ENCODE measurements around the gene LAMA3.
"Not testable (repeated sequence)": the region's sequence is repeated elsewhere in the genome, so short reads cannot be mapped to it uniquely, and the experiment has no call there.

The LAMA3 gene

DNA sequence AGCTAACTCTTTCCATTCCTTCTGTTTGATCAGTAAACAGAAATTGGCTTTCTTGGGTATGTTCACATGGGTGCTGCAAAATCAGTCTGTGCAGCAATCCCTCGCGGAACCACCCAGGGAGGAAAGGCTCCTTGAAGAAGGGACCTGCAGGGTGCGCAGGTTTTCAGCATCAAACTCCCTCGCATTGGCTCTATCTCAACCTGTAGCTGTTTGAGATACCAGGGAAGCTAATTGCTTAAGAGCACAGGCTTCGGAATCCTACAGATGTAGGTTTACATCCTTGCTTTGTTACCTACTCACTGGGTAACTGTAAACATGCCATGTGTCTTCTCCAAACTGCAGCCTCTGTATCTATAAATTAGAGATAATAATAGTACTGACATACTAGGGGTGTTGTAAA, 43.2 kb downstream of the LAMA3 start:
- DNase-seq (ENCODE audit: low read depth): no peak

DNA sequence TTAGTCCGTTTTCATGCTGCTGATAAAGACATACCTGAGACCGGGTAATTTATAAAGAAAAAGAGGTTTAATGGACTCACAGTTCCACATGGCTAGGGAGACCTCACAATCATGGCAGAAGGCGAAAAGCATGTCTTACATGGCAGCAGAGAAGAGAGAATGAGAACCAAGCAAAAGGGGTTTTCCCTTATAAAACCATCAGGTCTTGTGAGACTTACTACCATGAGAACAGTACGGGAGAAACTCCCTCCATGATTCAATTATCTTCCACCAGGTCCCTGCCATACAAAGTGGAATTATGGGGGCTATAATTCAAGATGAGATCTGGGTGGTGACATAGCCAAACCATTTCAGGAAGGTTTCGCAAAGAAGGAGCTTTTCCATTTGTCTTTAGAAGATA, 44.0 kb downstream of the LAMA3 start:
- DNase-seq (ENCODE audit: low read depth): not testable (repeated sequence)

DNA sequence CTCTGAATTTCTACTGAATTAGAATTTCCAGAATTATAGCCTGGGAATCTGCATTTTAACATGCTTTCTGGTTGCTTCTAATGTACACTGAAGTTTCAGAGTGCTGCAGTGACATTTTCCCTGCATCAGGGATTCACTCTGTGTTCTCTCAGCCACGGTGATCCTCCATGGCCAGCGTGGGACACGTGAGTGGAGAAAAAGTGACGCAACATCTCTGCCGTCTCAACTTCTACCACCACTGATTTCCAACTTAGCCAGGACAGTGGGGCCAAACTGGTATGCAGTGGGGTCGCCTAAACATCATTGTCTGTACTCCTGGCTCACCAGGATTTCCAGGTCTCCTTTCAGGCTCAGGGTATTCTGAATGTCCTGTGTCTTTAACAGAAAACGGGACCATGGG, 44.6 kb downstream of the LAMA3 start:
- no peak for DNase-seq (ENCODE audit: low read depth)

DNA sequence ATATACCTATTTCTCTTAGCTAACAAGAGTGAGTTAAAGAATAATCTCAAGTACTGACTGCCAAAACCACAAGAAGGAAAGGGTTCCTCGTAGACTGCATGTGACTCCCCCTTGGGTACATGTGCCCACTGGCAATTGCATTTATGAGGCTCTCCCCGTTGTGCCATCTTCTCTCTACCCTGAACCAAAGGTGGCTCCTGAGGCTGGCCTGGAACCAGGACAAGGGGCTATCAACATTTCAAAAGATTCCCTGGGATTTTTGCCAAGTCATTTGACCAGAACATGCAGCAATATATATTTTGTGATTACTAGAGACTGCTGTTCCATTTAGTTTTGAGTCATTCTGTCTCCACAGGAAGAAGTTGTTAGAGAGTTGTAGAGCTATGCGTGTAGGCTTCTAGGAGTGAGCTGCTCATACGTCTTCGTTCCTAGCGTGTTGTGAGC, 45.8 kb downstream of the LAMA3 start:
- no peak for DNase-seq (ENCODE audit: low read depth)

DNA sequence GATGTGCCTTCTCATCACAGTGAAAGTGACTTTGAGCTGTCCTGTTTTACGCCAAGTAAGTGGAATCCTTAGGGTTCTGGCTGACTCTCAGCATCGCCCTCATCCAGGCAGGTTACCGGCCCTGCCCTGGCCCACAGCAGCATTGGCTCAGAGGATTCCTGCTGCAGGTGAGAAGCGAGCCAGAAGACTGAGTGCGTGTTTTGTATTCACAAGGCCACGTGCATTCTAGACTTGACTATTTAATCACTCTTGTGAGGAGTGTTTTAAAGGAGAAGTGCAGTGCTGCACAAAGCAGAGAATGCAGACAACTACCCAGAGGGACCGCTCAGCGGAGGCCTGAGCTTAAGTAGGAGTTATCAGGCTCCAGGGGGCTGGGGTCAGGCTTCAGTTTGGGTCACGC, 48.3 kb downstream of the LAMA3 start:
- DNase-seq (ENCODE audit: low read depth): no peak

DNA sequence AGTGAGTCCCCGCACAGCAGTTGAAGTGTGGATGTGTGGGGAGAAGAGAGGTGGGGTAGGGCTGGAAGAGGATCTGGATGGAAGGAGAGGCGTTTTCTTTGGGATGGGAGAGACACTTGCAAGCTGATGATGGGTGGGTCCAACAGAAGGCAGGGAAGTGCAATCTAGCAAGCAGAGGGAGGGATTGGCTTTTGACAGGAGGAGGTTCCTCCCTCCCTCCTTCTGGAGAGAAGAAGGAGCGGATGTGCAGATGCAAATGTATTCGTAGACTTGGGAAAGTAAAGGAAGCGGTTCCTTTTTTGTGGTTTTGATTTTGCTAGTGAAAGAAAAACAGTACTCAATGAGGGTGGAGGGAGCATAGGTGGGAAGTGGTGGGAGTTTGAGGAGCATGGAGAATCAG, 48.9 kb downstream of the LAMA3 start:
- DNase-seq (ENCODE audit: low read depth): no peak

DNA sequence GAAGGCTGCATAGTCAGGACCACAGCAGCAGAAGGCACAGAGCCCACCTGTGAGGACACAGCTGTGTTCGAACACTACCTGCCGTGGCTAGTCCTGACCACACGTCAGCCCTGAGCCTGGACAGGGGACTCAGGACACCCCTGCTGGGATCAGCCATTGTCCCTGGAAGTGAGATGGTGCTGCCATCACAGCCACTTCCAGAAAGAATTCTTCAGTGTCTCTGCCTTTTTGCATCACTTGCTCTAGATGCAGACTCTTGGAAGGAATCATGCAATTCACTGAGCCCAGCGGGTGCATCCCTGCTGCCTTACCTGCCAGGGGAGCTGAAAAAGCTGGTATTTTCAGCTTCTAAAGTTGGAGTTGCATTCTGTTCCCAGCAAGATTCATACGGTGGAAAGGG, 49.3 kb downstream of the LAMA3 start:
- no peak for DNase-seq (ENCODE audit: low read depth)

DNA sequence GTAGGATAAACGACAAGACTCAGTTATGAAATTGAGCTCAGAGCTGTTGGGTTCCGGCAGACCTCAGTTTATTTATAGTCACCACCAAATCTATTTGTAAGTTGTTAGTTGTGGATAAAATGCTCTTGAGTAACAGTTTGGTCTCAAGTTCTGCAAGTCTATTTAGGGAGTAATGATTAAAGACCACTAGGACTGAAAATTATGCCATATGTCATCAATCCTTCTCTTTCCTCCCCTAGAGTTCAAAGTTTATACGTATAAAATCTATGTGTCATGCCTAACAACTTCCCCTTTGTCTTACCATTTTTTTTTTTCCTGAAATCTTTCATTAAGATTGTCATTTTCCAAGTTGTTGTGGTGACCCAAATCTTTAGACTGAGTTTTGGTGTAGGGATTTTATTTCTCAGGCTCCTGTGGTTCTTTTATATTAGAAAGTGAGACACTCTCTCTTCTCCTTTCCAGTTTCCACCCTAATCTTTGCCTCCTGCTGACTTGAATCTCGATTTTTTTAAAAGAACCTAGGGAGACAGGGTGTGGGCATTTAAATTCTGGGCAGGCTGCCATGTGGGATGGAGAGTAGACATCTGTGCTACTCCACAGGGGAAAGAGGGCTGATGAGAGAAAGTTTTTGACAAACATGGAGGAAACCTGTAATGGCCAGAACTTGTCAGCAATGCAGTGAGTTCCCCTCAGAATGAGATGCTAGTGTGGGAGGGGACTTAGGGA, 51.0 kb downstream of the LAMA3 start:
- no peak for DNase-seq (ENCODE audit: low read depth)

DNA sequence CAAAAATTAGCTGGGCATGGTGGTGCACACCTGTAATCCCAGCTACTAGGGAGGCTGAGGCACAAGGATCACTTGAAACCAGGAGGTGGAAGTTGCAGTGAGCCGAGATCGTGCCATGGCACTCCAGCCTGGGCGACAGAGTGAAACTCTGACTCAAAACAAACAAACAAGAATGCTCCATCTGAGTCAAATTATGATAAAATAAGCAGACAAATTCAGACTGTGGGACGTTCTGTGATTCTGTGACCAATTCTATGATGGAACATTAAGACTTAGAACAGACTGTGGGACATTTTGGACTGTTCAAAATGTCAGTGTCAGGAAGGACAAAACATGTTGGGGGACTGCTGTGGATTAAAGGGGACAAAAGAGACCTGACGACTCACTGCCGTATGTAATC, 52.7 kb downstream of the LAMA3 start:
- not testable (repeated sequence) for DNase-seq (ENCODE audit: low read depth)

DNA sequence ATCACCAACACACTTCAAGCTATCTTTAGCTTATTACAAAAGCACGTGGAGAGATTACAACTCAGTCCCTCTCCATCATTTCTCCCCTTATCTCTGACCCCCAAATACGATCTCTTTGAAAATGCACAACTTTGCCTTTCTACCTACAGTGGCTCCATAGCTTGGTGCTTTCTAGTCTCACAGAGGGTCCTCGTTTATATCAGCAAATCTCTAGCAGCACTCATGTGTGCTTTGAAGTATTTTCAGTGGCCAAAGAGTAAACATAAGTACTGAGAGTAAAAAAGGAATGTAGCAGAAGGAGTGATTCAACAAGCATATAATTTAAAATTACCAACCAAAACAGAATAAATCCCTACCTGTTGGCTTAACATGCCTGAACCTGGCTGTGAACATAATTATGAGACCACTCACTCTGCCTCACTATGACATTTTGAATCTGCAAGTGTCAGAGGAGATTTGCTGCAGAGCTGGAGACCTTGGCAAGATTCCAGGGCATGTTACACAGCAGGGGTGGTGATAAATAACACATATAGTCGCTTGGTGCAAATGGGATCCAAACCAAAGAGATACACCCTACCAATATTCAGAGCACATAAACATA, 54.6 kb downstream of the LAMA3 start:
- no peak for DNase-seq (ENCODE audit: low read depth)

DNA sequence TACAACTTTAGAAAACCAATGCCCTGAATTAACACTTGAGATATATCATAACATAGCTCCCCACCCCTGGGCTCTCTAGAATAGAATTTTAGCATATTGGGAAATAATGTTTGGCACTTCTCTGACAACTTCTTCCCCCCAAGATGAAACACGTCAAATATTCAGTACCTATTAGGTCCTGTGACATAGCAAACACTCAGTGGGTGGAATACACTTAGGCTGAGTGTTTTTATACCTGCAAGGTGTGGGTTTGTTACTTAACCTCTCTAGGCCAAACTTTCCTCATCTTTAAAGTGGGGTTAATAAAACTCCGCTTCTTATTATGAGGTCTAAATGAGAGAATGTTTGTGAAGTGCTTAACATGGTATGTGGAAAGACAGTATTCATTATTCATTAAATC, 56.1 kb downstream of the LAMA3 start:
- no peak for DNase-seq (ENCODE audit: low read depth)

DNA sequence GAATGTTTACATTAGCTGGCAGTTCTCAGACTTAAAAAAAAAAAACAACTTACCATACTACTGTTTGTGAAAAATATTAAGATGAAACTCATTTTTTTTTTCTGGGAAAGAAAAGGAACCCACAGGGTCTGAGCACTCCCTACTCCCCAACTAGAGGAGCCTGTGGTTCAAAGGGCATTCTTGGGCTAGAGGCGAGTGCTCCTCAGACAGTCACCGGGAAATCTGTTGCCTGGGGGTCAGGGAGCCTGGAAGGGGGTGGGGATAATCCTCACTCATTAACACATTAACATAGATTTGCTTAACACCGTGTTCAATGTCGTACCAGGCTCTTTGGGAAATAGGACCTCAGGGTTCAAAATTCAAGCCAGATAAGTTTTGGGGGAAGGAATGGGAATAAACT, 57.6 kb downstream of the LAMA3 start:
- DNase-seq (ENCODE audit: low read depth): no peak

DNA sequence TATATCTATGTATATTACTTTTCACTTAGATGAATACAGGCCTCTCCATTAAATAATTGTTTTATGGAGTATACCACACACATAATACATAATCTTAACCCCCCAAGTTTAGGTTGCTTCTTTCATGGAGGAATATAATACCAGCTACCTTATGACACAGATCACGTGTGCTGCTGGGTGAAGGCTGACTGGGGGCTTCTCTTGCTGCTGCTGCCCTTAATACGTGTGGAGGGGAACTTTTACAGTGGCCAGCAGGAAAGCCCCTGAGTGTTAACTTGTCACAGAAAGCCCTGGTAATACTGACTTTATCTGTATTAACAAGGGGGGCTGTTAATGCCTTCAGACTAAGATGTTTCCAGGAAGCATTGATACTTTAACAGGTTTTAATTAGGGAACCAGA, 63.1 kb downstream of the LAMA3 start:
- DNase-seq (ENCODE audit: low read depth): no peak

DNA sequence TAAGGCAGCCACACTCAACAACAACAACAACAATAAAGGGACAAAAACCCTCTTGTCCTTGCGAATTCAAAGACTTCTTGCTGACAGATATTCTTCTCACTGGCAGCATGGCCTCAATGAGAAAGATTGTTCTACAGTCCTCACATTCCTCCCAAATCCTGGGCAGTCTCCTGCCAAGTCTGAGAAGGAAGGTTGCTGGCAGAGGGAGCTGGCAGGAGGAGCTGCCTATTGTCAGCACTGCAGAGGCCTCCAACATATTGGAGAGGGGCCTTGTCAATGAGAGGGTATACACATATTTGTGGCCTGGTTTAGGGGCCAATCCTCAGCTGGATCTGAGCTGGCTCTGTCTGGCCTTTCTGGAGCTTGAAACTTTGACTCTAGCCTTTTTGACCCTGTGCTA, 63.5 kb downstream of the LAMA3 start:
- DNase-seq (ENCODE audit: low read depth): no peak

DNA sequence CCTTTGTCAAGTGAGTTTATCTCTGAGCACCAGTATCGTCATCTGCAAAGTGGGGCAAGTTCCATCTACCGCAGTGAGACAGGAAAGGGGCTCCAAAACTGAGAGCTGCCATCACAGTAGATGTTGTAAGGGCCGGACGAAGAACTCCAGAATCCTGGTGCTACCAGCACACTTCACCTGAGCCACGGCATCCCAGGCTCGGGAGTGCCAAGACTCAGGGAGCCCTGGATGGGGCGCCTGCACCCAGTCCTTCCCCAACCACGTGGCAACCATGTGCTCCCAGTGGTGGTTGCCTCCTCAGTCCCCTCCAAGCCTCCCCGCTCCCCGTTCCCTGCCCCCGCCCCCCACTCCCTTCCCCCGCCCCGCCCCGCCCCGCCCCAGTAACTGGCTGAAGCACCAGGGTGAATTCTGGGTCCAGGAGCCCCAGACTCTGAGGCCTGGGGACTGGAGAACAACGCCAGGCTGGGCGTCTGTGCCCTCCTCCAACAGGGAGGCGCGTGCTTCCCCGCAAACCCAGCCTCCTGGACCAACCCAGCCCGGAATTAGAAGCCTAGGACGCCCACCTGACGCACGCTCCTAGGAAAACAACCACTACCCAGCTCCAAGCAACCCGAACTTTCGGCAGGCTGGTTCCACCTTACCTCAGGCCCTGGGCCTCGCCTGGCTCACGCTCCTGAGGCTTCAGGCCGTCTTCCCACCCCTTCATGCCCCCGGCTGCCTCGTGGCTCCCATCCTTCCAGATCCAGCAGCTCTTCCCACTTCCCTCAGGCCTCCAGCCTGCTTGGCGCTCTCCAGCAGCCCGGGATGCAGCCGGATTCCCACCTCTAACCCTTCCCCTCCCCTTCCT, 67.6 kb downstream of the LAMA3 start:
- no peak for DNase-seq (ENCODE audit: low read depth)

DNA sequence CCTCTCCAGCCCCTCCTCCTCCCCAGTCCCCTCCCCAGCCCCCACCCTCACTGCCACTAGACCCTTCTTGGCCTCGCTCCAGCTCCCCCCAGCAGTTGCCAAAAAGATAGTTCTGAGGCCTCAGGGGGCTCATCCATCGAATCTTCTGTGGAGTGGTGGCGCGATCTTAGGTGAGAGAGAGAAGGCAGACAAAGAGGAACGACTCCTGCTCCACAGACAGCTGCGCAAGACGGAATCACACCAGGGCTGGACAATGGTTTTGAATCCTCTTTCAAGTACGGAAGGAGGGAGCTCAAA, 68.1 kb downstream of the LAMA3 start:
- DNase-seq (ENCODE audit: low read depth): no peak

DNA sequence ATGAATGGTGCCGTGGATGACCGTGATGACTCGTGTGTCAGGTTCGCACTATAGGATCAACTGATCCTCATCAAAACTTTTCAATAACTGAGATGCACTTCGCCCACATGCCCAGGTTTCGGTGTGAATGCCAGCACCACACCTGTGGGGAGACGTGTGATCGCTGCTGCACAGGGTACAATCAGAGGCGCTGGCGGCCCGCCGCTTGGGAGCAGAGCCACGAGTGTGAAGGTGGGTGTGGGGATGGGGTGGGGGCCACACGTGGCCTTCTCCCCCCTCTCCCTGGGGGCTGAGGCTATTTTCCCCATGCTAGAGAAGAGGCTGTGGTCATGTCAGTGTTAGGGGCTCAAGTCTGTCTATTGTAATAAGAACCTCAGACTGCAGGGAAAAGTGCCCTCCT, 69.0 kb downstream of the LAMA3 start:
- no peak for DNase-seq (ENCODE audit: low read depth)

DNA sequence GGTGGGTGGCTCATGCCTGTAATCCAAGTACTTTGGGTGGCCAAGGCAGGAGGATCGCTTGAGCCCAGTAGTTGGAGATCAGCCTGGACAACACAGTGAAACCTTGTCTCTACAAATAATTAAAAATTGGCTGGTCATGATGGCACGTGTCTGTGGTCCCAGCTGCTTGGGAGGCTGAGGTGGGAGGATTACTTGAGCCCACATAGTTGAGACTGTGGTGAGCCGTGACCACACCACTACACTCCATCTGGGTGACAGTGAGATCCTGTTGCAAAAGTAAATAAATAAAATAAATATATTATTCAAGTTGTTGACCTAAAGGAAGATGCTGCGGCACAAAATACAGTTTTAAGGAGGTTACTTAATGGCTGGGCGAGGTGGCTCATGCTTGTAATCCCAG, 72.7 kb downstream of the LAMA3 start:
- DNase-seq (ENCODE audit: low read depth): no peak

DNA sequence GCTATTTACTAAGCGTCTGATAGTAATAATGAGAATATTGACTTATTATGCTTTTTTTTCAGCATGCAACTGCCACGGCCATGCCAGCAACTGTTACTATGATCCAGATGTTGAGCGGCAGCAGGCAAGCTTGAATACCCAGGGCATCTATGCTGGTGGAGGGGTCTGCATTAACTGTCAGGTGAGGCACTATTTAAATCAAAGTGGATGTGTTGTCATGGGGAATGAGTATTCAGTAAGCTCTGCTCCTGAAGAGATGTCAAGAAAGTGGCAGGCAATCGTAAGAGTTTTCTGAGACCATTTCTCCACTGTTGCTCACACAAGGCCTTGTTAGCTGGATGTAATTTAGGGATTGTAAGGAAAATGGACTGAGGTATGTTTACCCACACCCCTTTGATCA, 74.1 kb downstream of the LAMA3 start:
- DNase-seq (ENCODE audit: low read depth): no peak

DNA sequence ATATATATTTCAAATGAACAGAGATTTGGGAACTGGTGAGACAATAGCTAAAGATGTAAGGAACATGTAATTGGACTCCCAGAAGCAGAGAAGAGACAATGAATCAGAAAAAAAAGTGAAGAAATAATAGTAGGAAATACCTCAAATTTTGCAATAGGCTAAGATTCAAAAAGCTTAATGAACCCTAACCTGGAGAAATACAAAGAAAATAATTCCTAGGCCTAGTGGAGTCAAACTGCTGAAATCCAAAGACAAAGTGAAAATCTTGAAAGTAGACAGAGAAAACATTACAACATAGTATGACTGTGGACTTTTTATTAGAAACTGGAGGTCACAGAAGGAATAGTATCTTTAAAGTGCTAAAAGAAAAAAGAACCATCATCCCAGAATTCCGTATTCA, 76.7 kb downstream of the LAMA3 start:
- no peak for DNase-seq (ENCODE audit: low read depth)

DNA sequence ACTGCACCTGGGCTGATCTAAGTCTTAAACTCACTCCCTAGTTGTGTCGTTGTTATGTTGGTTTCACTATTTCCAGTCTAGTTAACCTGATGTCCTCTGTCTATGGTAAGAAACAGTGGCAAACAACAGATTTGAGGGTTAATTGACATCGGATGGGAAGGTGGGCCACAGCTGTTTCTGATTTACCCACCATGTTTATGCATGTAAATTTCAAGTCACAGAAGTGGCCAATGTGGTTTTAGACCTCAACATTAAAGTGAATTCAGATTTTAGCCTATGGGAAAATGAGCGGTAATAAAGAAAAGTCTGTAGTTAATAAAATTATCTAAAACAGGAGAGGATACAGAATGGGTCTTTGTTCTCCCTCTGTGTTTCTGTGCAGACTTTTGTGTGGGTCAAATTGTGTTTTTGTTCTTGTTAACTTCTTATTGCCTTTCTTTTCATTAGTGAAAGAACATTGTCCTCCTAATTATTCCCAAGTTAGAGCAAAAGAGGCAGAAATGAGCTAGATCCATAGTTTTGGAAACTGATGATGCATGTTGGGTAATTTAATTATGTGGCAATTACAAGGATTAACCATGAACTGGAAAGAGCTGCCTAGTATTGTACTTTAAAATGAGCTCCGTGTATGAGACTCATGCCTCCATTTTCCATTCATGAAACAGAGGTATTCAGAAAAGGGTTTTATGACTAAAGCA, 83.2 kb downstream of the LAMA3 start:
- no peak for DNase-seq (ENCODE audit: low read depth)

DNA sequence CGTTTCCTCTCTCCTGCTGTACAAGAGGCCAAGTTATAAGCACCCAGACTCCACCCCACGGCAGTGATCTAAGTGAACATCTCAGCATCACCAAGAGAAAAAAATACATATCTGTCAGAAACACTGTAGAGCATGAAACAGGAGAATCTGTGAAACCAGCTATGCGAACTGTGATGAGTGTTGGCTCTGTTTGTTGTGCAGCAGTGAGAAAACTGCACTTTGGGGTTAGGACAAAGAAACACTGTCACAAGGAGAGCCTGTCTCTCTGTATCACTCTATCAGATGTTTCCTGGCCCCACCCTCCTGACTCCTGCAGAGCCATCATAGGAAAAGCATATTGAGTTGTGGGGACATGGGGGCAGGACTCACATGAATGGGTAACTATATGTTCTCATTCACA, 87.1 kb downstream of the LAMA3 start:
- no peak for DNase-seq (ENCODE audit: low read depth)

DNA sequence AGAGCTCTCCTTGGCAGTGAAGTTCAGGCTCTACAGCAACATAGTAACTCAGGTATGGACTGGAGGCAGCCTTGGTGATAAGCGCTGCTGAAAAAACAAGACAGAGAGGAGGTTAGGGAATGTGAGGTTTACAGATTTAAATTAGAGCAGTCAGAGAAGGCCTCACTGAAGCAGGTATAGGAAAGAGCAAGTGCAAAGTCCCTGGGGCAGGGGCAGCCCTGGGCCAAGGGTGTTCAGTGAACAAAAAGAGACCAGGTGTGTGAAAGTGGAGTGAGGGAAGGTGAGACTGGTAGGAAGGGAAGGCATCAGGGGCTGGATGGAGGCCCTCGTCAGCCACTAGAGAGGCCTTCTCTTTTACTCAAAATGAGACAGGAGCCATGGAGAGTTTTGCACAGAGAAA, 89.6 kb downstream of the LAMA3 start:
- DNase-seq (ENCODE audit: low read depth): no peak
